Measurements from ENCODE around the gene TRABD2B. TPM values are rescaled to one million over a fixed set of nuclear protein-coding genes. Genes with fewer than 3 reads are reported as not detected.

Gene TRABD2B
- total and polyA plus RNA-seq, 2 of the 13 experiments (the other 11 are each of a cell fraction or from before 2014, with no cell fraction given): 0.04 TPM; not detected in 1

DNA sequence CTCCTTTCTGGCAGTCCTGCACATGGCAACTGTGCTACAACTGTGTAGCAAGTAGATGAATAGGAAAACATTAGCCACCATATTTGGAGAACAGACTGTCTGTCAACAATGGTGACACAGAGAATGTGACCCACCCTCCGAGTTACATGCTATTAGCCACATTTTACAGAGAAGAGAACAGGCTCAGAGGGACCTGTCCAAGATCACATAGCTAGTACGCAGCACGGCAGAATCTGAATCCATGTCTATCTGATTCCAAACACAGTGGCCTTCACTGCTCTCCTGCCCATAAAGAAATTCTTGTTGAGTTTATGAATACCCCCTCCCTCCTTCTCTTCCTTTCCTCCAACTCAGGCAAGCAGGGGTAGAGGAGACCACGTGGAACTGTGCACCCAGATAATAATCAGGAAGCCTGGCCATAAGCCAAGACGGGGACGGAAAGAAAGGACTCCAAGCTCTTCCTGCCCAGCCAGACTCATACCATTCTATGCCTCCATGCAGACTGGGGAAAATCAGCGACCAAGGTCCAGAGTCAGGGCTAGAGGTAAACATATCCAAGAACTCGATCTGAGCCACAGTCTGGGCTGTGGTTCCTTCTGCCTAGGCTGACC is 78.8 kb downstream of the TRABD2B start (continued):
- TF ChIP-seq ZNF138 (CRISPR knock-in tag; IDR thresholded peaks at IDR 0.05; ENCODE audit: low read depth): no peak
- TF ChIP-seq ZNF530 (CRISPR knock-in tag; IDR thresholded peaks at IDR 0.05; ENCODE audit: low read depth): no peak
- TF ChIP-seq, protein P1, sequence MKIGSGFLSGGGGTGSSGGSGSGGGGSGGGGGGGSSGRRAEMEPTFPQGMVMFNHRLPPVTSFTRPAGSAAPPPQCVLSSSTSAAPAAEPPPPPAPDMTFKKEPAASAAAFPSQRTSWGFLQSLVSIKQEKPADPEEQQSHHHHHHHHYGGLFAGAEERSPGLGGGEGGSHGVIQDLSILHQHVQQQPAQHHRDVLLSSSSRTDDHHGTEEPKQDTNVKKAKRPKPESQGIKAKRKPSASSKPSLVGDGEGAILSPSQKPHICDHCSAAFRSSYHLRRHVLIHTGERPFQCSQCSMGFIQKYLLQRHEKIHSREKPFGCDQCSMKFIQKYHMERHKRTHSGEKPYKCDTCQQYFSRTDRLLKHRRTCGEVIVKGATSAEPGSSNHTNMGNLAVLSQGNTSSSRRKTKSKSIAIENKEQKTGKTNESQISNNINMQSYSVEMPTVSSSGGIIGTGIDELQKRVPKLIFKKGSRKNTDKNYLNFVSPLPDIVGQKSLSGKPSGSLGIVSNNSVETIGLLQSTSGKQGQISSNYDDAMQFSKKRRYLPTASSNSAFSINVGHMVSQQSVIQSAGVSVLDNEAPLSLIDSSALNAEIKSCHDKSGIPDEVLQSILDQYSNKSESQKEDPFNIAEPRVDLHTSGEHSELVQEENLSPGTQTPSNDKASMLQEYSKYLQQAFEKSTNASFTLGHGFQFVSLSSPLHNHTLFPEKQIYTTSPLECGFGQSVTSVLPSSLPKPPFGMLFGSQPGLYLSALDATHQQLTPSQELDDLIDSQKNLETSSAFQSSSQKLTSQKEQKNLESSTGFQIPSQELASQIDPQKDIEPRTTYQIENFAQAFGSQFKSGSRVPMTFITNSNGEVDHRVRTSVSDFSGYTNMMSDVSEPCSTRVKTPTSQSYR (CRISPR knock-in tag; IDR thresholded peaks at IDR 0.05; ENCODE audit: borderline replicate concordance): no peak
- TF ChIP-seq, protein P2, sequence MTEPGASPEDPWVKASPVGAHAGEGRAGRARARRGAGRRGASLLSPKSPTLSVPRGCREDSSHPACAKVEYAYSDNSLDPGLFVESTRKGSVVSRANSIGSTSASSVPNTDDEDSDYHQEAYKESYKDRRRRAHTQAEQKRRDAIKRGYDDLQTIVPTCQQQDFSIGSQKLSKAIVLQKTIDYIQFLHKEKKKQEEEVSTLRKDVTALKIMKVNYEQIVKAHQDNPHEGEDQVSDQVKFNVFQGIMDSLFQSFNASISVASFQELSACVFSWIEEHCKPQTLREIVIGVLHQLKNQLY (CRISPR knock-in tag; IDR thresholded peaks at IDR 0.05): no peak; the same call in 1 of the 2 replicates
- TF ChIP-seq ONECUT2 (CRISPR knock-in tag; IDR thresholded peaks at IDR 0.05): no peak
- TF ChIP-seq CHCHD3 (CRISPR knock-in tag; IDR thresholded peaks at IDR 0.05): no peak
- no peak for TF ChIP-seq SMARCE1 (IDR thresholded peaks at IDR 0.05; ENCODE audit: borderline replicate concordance)
- no peak for TF ChIP-seq ZNF547 (CRISPR knock-in tag; IDR thresholded peaks at IDR 0.05)
- TF ChIP-seq, protein P3, sequence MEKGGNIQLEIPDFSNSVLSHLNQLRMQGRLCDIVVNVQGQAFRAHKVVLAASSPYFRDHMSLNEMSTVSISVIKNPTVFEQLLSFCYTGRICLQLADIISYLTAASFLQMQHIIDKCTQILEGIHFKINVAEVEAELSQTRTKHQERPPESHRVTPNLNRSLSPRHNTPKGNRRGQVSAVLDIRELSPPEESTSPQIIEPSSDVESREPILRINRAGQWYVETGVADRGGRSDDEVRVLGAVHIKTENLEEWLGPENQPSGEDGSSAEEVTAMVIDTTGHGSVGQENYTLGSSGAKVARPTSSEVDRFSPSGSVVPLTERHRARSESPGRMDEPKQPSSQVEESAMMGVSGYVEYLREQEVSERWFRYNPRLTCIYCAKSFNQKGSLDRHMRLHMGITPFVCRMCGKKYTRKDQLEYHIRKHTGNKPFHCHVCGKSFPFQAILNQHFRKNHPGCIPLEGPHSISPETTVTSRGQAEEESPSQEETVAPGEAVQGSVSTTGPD (CRISPR knock-in tag; IDR thresholded peaks at IDR 0.05): peak; percentile 78
- TF ChIP-seq NFIC (IDR thresholded peaks at IDR 0.05; ENCODE audit: low read length): peak; percentile 90
- no peak for TF ChIP-seq KLF13 (CRISPR knock-in tag; IDR thresholded peaks at IDR 0.05)
- TF ChIP-seq, protein P4, sequence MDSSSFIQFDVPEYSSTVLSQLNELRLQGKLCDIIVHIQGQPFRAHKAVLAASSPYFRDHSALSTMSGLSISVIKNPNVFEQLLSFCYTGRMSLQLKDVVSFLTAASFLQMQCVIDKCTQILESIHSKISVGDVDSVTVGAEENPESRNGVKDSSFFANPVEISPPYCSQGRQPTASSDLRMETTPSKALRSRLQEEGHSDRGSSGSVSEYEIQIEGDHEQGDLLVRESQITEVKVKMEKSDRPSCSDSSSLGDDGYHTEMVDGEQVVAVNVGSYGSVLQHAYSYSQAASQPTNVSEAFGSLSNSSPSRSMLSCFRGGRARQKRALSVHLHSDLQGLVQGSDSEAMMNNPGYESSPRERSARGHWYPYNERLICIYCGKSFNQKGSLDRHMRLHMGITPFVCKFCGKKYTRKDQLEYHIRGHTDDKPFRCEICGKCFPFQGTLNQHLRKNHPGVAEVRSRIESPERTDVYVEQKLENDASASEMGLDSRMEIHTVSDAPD (CRISPR knock-in tag; IDR thresholded peaks at IDR 0.05): no peak
- TF ChIP-seq HDAC6 (IDR thresholded peaks at IDR 0.05; ENCODE audit: low read depth, low read length): no peak
- TF ChIP-seq MED8 (CRISPR knock-in tag; IDR thresholded peaks at IDR 0.05; ENCODE audit: insufficient replicate concordance): peak; percentile 76
- 0 out of 2 replicates have a peak, but pooled peaks have one; percentile 35 for TF ChIP-seq ZNF337 (CRISPR knock-in tag; IDR thresholded peaks at IDR 0.05; ENCODE audit: borderline replicate concordance, low read depth)
- no peak for TF ChIP-seq EED (CRISPR knock-in tag; IDR thresholded peaks at IDR 0.05)
- no peak for TF ChIP-seq ZFP82 (CRISPR knock-in tag; IDR thresholded peaks at IDR 0.05; ENCODE audit: borderline replicate concordance)
- TF ChIP-seq ZNF83 (CRISPR knock-in tag; IDR thresholded peaks at IDR 0.05; ENCODE audit: borderline replicate concordance): no peak
- TF ChIP-seq ZC3H13 (CRISPR knock-in tag; IDR thresholded peaks at IDR 0.05): no peak
- no peak for TF ChIP-seq DR1 (CRISPR knock-in tag; IDR thresholded peaks at IDR 0.05)
- TF ChIP-seq SMYD3 (CRISPR knock-in tag; IDR thresholded peaks at IDR 0.05): no peak
- no peak for TF ChIP-seq PRMT3 (CRISPR knock-in tag; IDR thresholded peaks at IDR 0.05; ENCODE audit: borderline replicate concordance, low read depth)
